ENCODE measurements around the gene ABCB9. TPM values are rescaled to one million over a fixed set of nuclear protein-coding genes. Genes with fewer than 3 reads are reported as not detected.

Gene ABCB9
- polyA plus RNA-seq, 1 donor from 2014 or later = 19.7 TPM

GRCh38 chr12:122968104-122968503, 1.8 kb upstream of the ABCB9 start:
- Histone ChIP-seq H3F3A (ENCODE audit: insufficient read depth, low read length, poor library complexity, severe bottlenecking) (no peaks in the 10 kb centered on the region), H3K4me3 (ENCODE audit: low read length) (no peak overlapping the region), H3K4me2 (ENCODE audit: low read length) (no peak overlapping the region), H3K9me2 (ENCODE audit: insufficient read depth, low read length) (no peaks in the 10 kb centered on the region), H3K9ac (ENCODE audit: low read length) (no peak overlapping the region), H2AFZ (ENCODE audit: low read depth, low read length) (no peak overlapping the region), H3K79me2 (replicated peaks; ENCODE audit: insufficient read depth, low read length) (no peaks in the 10 kb centered on the region), H3K36me3 (ENCODE audit: insufficient read depth, low read length) (no peaks in the 10 kb centered on the region), H3K27ac (ENCODE audit: low read length) (no peak overlapping the region), H3K9me3 (ENCODE audit: low read length) (no peaks in the 10 kb centered on the region), H4K20me1 (ENCODE audit: insufficient read depth) (no peaks in the 10 kb centered on the region), H3K27me3 (ENCODE audit: insufficient read depth, low read depth, low read length) (no peaks in the 10 kb centered on the region)
- TF ChIP-seq TAF1 (IDR thresholded peaks at IDR 0.05; ENCODE audit: low read depth) (no peak), REST (IDR thresholded peaks at IDR 0.05; ENCODE audit: borderline replicate concordance) (no peak), RAD21 (conservative IDR thresholded peaks at IDR 0.05) (no peak), SMC3 (conservative IDR thresholded peaks at IDR 0.05; ENCODE audit: poor library complexity) (no peak), EZH2 (IDR thresholded peaks at IDR 0.05; ENCODE audit: borderline replicate concordance, insufficient read depth, low read length, poor library complexity, severe bottlenecking) (no peak), MXI1 (conservative IDR thresholded peaks at IDR 0.05; ENCODE audit: poor library complexity, severe bottlenecking) (no peak), EP300 (conservative IDR thresholded peaks at IDR 0.05; ENCODE audit: poor library complexity, severe bottlenecking) (no peak)
- TF ChIP-seq, protein P1, sequence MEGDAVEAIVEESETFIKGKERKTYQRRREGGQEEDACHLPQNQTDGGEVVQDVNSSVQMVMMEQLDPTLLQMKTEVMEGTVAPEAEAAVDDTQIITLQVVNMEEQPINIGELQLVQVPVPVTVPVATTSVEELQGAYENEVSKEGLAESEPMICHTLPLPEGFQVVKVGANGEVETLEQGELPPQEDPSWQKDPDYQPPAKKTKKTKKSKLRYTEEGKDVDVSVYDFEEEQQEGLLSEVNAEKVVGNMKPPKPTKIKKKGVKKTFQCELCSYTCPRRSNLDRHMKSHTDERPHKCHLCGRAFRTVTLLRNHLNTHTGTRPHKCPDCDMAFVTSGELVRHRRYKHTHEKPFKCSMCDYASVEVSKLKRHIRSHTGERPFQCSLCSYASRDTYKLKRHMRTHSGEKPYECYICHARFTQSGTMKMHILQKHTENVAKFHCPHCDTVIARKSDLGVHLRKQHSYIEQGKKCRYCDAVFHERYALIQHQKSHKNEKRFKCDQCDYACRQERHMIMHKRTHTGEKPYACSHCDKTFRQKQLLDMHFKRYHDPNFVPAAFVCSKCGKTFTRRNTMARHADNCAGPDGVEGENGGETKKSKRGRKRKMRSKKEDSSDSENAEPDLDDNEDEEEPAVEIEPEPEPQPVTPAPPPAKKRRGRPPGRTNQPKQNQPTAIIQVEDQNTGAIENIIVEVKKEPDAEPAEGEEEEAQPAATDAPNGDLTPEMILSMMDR (IDR thresholded peaks at IDR 0.05; ENCODE audit: poor library complexity, severe bottlenecking) = no peak

- peak overlapping the region; percentile 91 for H3K9ac ChIP-seq (ENCODE audit: low read length)
- no peak overlapping the region for H2AFZ ChIP-seq (ENCODE audit: low read depth, low read length)
- H3K27ac ChIP-seq (ENCODE audit: low read length) = peak overlapping the region; percentile 44
Observed at GRCh38 chr12:122966743-122967550, 684 bp upstream of the ABCB9 start.

More at GRCh38 chr12:122966743-122967550, 684 bp upstream of the ABCB9 start:
- no peaks in the 10 kb centered on the region for H4K20me1 ChIP-seq (ENCODE audit: insufficient read depth)
- H3K9me3 ChIP-seq (ENCODE audit: low read length) = no peaks in the 10 kb centered on the region
- H3F3A ChIP-seq (ENCODE audit: insufficient read depth, low read length, poor library complexity, severe bottlenecking) = no peaks in the 10 kb centered on the region
- peak overlapping the region; percentile 98 for H3K4me3 ChIP-seq (ENCODE audit: low read length)
- H3K79me2 ChIP-seq (replicated peaks; ENCODE audit: insufficient read depth, low read length) = no peaks in the 10 kb centered on the region
- H3K27me3 ChIP-seq (ENCODE audit: insufficient read depth, low read depth, low read length) = no peaks in the 10 kb centered on the region
- peak overlapping the region; percentile 25 for H3K4me2 ChIP-seq (ENCODE audit: low read length)
- no peak for TF ChIP-seq EP300 (conservative IDR thresholded peaks at IDR 0.05; ENCODE audit: poor library complexity, severe bottlenecking)
- no peak for TF ChIP-seq SMC3 (conservative IDR thresholded peaks at IDR 0.05; ENCODE audit: poor library complexity)
- TF ChIP-seq, protein P1 (IDR thresholded peaks at IDR 0.05; ENCODE audit: poor library complexity, severe bottlenecking) = no peak
- no peak for TF ChIP-seq REST (IDR thresholded peaks at IDR 0.05; ENCODE audit: borderline replicate concordance)
- TF ChIP-seq TAF1 (IDR thresholded peaks at IDR 0.05; ENCODE audit: low read depth) = no peak
- TF ChIP-seq MXI1 (conservative IDR thresholded peaks at IDR 0.05; ENCODE audit: poor library complexity, severe bottlenecking) = no peak
- no peak for TF ChIP-seq RAD21 (conservative IDR thresholded peaks at IDR 0.05)
- no peak for TF ChIP-seq EZH2 (IDR thresholded peaks at IDR 0.05; ENCODE audit: borderline replicate concordance, insufficient read depth, low read length, poor library complexity, severe bottlenecking)
- no peak for TF ChIP-seq POLR2AphosphoS5 (IDR thresholded peaks at IDR 0.05)
- H3K36me3 ChIP-seq (ENCODE audit: insufficient read depth, low read length) = no peaks in the 10 kb centered on the region
- no peaks in the 10 kb centered on the region for H3K9me2 ChIP-seq (ENCODE audit: insufficient read depth, low read length)
